Tibial nerve (tissue), 4 donors: ENCODE measurements around the gene TMEM91.

Source experiments
- CTCF ChIP-seq, 5 experiments: fragments of 200-600 bp in 3 of 5; fragments of 450-650 bp in 2 of 5; sonication (generic) in 3 of 5; IDR thresholded peaks; one replicate each; pipeline ENCODE4 v1.5.1; 2016 to 2019; ENCODE audit warnings: antibody characterized with exemption in 5 of 5, mild to moderate bottlenecking in 3 of 5, moderate library complexity in 2 of 5
- EP300 ChIP-seq, 2 donors: sonication (generic); formaldehyde crosslinking; IDR thresholded peaks; one replicate each; pipeline ENCODE4 v1.6.1; 2017; ENCODE audit warnings: antibody characterized with exemption in 2 of 2, mild to moderate bottlenecking in 1 of 2

- no peak for TF ChIP-seq EP300 (IDR thresholded peaks at IDR 0.05)
- no peak for TF ChIP-seq CTCF (IDR thresholded peaks at IDR 0.05)
Measured at GRCh38 chr19:41364524-41365391, 11.6 kb upstream of the TMEM91 start.
